ENCODE results near the gene GATC. TPM values are rescaled to one million over a fixed set of nuclear protein-coding genes. Genes with fewer than 3 reads are reported as not detected.
A peak's percentile ranks its signal among the peaks of the same experiment; 100 is the strongest.

The GATC gene
- total and polyA plus RNA-seq, 2 donors (not counting 3 experiments of a cell fraction or from before 2014, with no cell fraction given) = 13.0 to 28.8 TPM

DNA sequence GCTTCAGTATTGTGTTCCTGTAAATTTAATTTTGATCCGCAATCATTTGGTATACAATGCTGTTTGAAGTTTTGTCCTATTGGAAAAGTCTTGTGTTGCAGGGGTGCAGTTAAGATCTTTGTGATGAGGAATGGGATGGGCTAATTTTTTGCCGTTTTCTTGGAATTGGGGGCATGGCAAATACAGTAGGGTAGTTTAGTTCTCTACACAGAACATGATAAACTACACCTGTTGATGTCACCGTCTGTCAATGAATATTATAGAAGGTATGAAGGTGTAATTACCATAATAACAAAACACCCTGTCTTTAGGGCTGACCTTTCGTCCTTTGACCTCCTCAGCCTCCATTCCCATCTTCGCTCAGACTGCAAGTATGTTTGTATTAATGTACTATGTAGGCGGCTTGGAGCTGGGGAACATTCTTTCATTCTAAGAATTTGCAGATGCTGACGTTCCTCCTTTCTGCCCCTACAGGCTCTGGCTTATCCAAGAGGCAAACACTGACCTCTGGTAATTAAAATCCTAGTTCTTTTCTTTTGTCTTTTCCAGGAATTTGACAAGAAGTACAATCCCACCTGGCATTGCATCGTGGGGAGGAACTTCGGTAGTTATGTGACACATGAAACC, 51.4 kb downstream of the GATC start:
- DNase-seq (ENCODE audit: low read depth, low spot score) (no peak), FAIRE-seq (no peak)
- BruUV-seq (replicated peaks) = TSS peak; percentile 41
- Histone ChIP-seq H4K20me1 (replicated peaks; ENCODE audit: control insufficient read depth, extremely low read depth, insufficient read depth, low read length) (peaks cover 11% of the 10 kb centered on the region), H3K4me3 (replicated peaks in 1 of 3; ENCODE audit: insufficient read depth in 1 of 3, low read depth in 1 of 3, low read length in 3 of 3) (peak overlapping the region; percentile 64 to 98 (median 90)), H3K4me1 (ENCODE audit: control insufficient read depth, extremely low read depth, insufficient read depth, low read length) (peaks cover 15% of the 10 kb centered on the region), H3K27ac (ENCODE audit: insufficient read depth, low read depth, low read length) (no peak overlapping the region), H3K36me3 (ENCODE audit: control insufficient read depth in 2 of 2, extremely low read depth in 1 of 2, insufficient read depth in 2 of 2, low read length in 2 of 2) (peaks cover 6 to 10% of the 10 kb centered on the region in 2 experiments), H3K9ac (replicated peaks; ENCODE audit: extremely low read depth, insufficient read depth, low read length) (peak overlapping the region; percentile 78), H3K9me1 (replicated peaks; ENCODE audit: control insufficient read depth, extremely low read depth, insufficient read depth, low read length) (no peaks in the 10 kb centered on the region), H3K4me2 (ENCODE audit: insufficient read depth, low read length) (peak overlapping the region; percentile 98), H3K9me3 (replicated peaks; ENCODE audit: control insufficient read depth, insufficient read depth, low read length) (no peaks in the 10 kb centered on the region), H2AFZ (ENCODE audit: low read depth, low read length) (no peak overlapping the region), H3K27me3 (ENCODE audit: control insufficient read depth in 2 of 2, insufficient read depth in 2 of 2, low read length in 2 of 2) (no peaks in the 10 kb centered on the region), H3K79me2 (ENCODE audit: control insufficient read depth, insufficient read depth, low read length) (peaks cover 24% of the 10 kb centered on the region)
- intact Hi-C loops (cut with micrococcal nuclease) = loop anchor here (2.0 kb wide), 2 partner anchors 59 to 83 kb away; partner anchors contain the start of genes COX6A1 and POP5
- no peak for TF ChIP-seq POLR2AphosphoS5 (IDR thresholded peaks at IDR 0.05; ENCODE audit: insufficient read depth, low read depth, low read length)
- TF ChIP-seq GATA2 (IDR thresholded peaks at IDR 0.05; ENCODE audit: insufficient read depth, insufficient read length, low read depth, low read length) = no peak
- TF ChIP-seq, protein P1, sequence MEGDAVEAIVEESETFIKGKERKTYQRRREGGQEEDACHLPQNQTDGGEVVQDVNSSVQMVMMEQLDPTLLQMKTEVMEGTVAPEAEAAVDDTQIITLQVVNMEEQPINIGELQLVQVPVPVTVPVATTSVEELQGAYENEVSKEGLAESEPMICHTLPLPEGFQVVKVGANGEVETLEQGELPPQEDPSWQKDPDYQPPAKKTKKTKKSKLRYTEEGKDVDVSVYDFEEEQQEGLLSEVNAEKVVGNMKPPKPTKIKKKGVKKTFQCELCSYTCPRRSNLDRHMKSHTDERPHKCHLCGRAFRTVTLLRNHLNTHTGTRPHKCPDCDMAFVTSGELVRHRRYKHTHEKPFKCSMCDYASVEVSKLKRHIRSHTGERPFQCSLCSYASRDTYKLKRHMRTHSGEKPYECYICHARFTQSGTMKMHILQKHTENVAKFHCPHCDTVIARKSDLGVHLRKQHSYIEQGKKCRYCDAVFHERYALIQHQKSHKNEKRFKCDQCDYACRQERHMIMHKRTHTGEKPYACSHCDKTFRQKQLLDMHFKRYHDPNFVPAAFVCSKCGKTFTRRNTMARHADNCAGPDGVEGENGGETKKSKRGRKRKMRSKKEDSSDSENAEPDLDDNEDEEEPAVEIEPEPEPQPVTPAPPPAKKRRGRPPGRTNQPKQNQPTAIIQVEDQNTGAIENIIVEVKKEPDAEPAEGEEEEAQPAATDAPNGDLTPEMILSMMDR (IDR thresholded peaks at IDR 0.05; ENCODE audit: extremely low read depth in 1 of 2, insufficient read depth in 1 of 2, low read depth in 1 of 2, low read length in 2 of 2) = no peak
- no peak for TF ChIP-seq FOS (IDR thresholded peaks at IDR 0.05; ENCODE audit: borderline replicate concordance, insufficient read depth, low read length)
- TF ChIP-seq, protein P2, sequence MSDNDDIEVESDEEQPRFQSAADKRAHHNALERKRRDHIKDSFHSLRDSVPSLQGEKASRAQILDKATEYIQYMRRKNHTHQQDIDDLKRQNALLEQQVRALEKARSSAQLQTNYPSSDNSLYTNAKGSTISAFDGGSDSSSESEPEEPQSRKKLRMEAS (IDR thresholded peaks at IDR 0.05; ENCODE audit: insufficient read depth, insufficient read length) = no peak
- TF ChIP-seq EZH2 (IDR thresholded peaks at IDR 0.05; ENCODE audit: borderline replicate concordance, low read depth, low read length, severe bottlenecking) = no peak
- no peak for TF ChIP-seq JUN (IDR thresholded peaks at IDR 0.05; ENCODE audit: borderline replicate concordance, insufficient read depth, insufficient read length, low read depth)
- TF ChIP-seq MYC (IDR thresholded peaks at IDR 0.05; ENCODE audit: low read depth, low read length) = no peak
- TF ChIP-seq POLR2A (IDR thresholded peaks at IDR 0.05; ENCODE audit: low read depth, low read length) = no peak
- POLR2A ChIA-PET = interaction anchor here (1.0 to 2.1 kb wide), 4 partner anchors 15 to 52 kb away, joined by 3 to 24 read pairs (median 9); partner anchors contain the start of gene SRSF9
- dilution Hi-C loops (cut with MboI; ENCODE audit: extremely low pct_ligation_motif_present, low sequenced_read_pairs) = no loop called here
- CTCF ChIA-PET = interaction anchor here (0.8 to 3.6 kb wide), 6 partner anchors 15 to 151 kb away, joined by 3 to 29 read pairs (median 6); partner anchors contain the start of gene COQ5

Measured in endothelial cell of umbilical vein (primary cell).